K562 (cell line): ENCODE data around the gene ABCF2. TPM values are rescaled to one million over a fixed set of nuclear protein-coding genes. Genes with fewer than 3 reads are reported as not detected.

ENCODE experiments used
- ARID1B ChIP-seq: fragments of 450-650 bp; IDR thresholded peaks from 2 replicates; pipeline ENCODE4 v1.6.1; 2016; ENCODE audit warnings: antibody characterized with exemption, mild to moderate bottlenecking, inconsistent platforms
- CBFA2T2 ChIP-seq: fragments of 450-650 bp; conservative IDR thresholded peaks from 2 replicates; pipeline ENCODE4 v1.6.1; 2017; ENCODE audit warnings: mild to moderate bottlenecking
- CBX2 ChIP-seq: fragments of 200-600 bp; sonication (generic); IDR thresholded peaks from one replicate; pipeline ENCODE4 v1.6.1; 2012; ENCODE audit warnings: mild to moderate bottlenecking, low read length, inconsistent platforms; ENCODE audit not compliant: insufficient read depth, poor library complexity, severe bottlenecking
- CEBPG ChIP-seq, 3 experiments: fragments of 200-800 bp in 1 of 3; sonication (Bioruptor generic) in 1 of 3; sonication (generic) in 1 of 3; formaldehyde crosslinking in 1 of 3; IDR thresholded peaks in 2 of 3; conservative IDR thresholded peaks in 1 of 3; 2 replicates each; pipeline versions ENCODE4 v1.6.1 to v1.8.0; 2016 to 2022; ENCODE audit warnings: missing compliant biosample characterization in 2 of 3, missing genetic modification characterization in 2 of 3, mild to moderate bottlenecking in 1 of 3, missing genetic modification reagents in 1 of 3
- EP300 ChIP-seq: IDR thresholded peaks from 2 replicates; pipeline ENCODE4 v1.6.1; 2012; ENCODE audit warnings: low read length, improper control_type of control experiment
- FOSL1 ChIP-seq: fragments of 200-800 bp; sonication (Bioruptor generic); conservative IDR thresholded peaks from 2 replicates; pipeline ENCODE4 v1.6.1; 2016; ENCODE audit warnings: missing genetic modification characterization, missing compliant biosample characterization
- FOXO4 ChIP-seq: fragments of 450-650 bp; formaldehyde crosslinking; IDR thresholded peaks from 2 replicates; pipeline ENCODE4 v1.4.0; 2020; ENCODE audit warnings: mild to moderate bottlenecking, moderate library complexity
- IRF1 ChIP-seq: sonication (generic); formaldehyde crosslinking; IDR thresholded peaks from 2 replicates; pipeline ENCODE4 v1.8.0; 2022; ENCODE audit warnings: missing genetic modification reagents, mild to moderate bottlenecking, borderline replicate concordance
- KDM1A ChIP-seq, 2 experiments: fragments of 450-650 bp; IDR thresholded peaks; 2 replicates each; pipeline ENCODE4 v1.6.1; 2016; ENCODE audit warnings: mild to moderate bottlenecking in 2 of 2
- MAX ChIP-seq: sonication (generic); formaldehyde crosslinking; IDR thresholded peaks from 2 replicates; pipeline ENCODE4 v1.9.0; 2022; ENCODE audit warnings: mild to moderate bottlenecking, missing genetic modification reagents
- MLX ChIP-seq, 2 experiments: fragments of 450-650 bp in 1 of 2; sonication (generic) in 1 of 2; formaldehyde crosslinking; conservative IDR thresholded peaks; 2 replicates each; pipeline versions ENCODE4 v1.4.0 to v1.8.1; 2020 to 2022; ENCODE audit warnings: mild to moderate bottlenecking in 1 of 2, missing genetic modification reagents in 1 of 2
- NFE2L1 ChIP-seq: fragments of 450-650 bp; IDR thresholded peaks from 2 replicates; pipeline ENCODE4 v1.6.1; 2016; ENCODE audit warnings: missing genetic modification characterization, low read depth, mild to moderate bottlenecking, missing compliant biosample characterization, moderate library complexity, borderline replicate concordance
- NFIC ChIP-seq: fragments of 450-650 bp; IDR thresholded peaks from 2 replicates; pipeline ENCODE4 v1.6.1; 2017; ENCODE audit warnings: mild to moderate bottlenecking, inconsistent platforms
- NR3C1 ChIP-seq: sonication (generic); formaldehyde crosslinking; IDR thresholded peaks from 2 replicates; pipeline ENCODE4 v1.8.1; 2022; ENCODE audit warnings: missing genetic modification reagents
- TAF9B ChIP-seq: fragments of 450-650 bp; IDR thresholded peaks from 2 replicates; pipeline ENCODE4 v1.6.1; 2018; ENCODE audit warnings: mild to moderate bottlenecking; ENCODE audit not compliant: partially characterized antibody
- TAL1 ChIP-seq: fragments of 450-650 bp; IDR thresholded peaks from 2 replicates; pipeline ENCODE4 v1.6.1; 2016; ENCODE audit warnings: mild to moderate bottlenecking
- TCF3 ChIP-seq: sonication (generic); formaldehyde crosslinking; IDR thresholded peaks from 2 replicates; pipeline ENCODE4 v1.4.0; 2020; ENCODE audit warnings: mild to moderate bottlenecking, missing genetic modification reagents
- TEAD4 ChIP-seq, 2 experiments: sonication (generic) in 1 of 2; formaldehyde crosslinking in 1 of 2; IDR thresholded peaks; 2 replicates each; pipeline versions ENCODE4 v1.6.1 to v1.8.0; 2012 to 2022; ENCODE audit warnings: borderline replicate concordance in 1 of 2, inconsistent platforms in 1 of 2, low read length in 1 of 2, mild to moderate bottlenecking in 1 of 2, missing genetic modification reagents in 1 of 2
- ZFP30 ChIP-seq: fragments of 250-450 bp; sonication (Bioruptor Pico); IDR thresholded peaks from 2 replicates; pipeline ENCODE4 v1.8.0; 2022; ENCODE audit warnings: moderate library complexity, mild to moderate bottlenecking, inconsistent platforms, borderline replicate concordance
- ZNF436 ChIP-seq: fragments of 250-450, 450-650 bp; sonication (Bioruptor Pico); formaldehyde crosslinking; IDR thresholded peaks from 2 replicates; pipeline ENCODE4 v1.7.0; 2020; ENCODE audit warnings: mild to moderate bottlenecking
- polyA plus RNA-seq, 8 experiments: library from polyadenylated mRNA; depleted of rRNA in 4 of 8; stranded (reverse) in 5 of 8; unstranded in 3 of 8; fragments of >200 nt; fragmentation: Nextera tagmentation in 2 of 8; fragmentation: Illumina TruSeq in 1 of 8; extraction: Ambion mirVana in 2 of 8; extraction: Trizol in 1 of 8; gene quantifications; 2 replicates each; pipeline versions ENCODE4 v1.2.1 to v1.2.3, GENCODE V29; 2011 to 2014; ENCODE audit warnings: inconsistent platforms in 1 of 8, missing spikeins in 1 of 8
- total RNA-seq, 7 experiments: library from RNA; depleted of rRNA in 6 of 7; stranded (reverse); fragments of >200 nt in 6 of 7; fragmentation: Illumina TruSeq in 2 of 7; extraction: Trizol in 2 of 7; gene quantifications; 2 replicates each; pipeline versions ENCODE4 v1.2.1 to v1.2.3, GENCODE V29; 2011 to 2021; ENCODE audit warnings: low replicate concordance in 1 of 7
- TF ChIP-seq, protein P1 (sequence below), 2 experiments: fragments of 450-650 bp; IDR thresholded peaks; 2 replicates each; pipeline ENCODE4 v1.6.1; 2016
- TF ChIP-seq, protein P2 (sequence below), 3 experiments: IDR thresholded peaks in 2 of 3; conservative IDR thresholded peaks in 1 of 3; 2 replicates each; pipeline ENCODE4 v1.5.1; 2011 to 2012; ENCODE audit warnings: low read length in 3 of 3, mild to moderate bottlenecking in 3 of 3, control low read depth in 2 of 3, improper control_type of control experiment in 1 of 3, inconsistent platforms in 1 of 3, low read depth in 1 of 3, mixed read lengths in 1 of 3, moderate library complexity in 1 of 3; ENCODE audit not compliant: insufficient read depth in 2 of 3

ABCF2 gene
- total and polyA plus RNA-seq, 9 of the 15 experiments (the other 6 are each of a cell fraction or from before 2014, with no cell fraction given): 62.1 to 224 (median 113) TPM

DNA sequence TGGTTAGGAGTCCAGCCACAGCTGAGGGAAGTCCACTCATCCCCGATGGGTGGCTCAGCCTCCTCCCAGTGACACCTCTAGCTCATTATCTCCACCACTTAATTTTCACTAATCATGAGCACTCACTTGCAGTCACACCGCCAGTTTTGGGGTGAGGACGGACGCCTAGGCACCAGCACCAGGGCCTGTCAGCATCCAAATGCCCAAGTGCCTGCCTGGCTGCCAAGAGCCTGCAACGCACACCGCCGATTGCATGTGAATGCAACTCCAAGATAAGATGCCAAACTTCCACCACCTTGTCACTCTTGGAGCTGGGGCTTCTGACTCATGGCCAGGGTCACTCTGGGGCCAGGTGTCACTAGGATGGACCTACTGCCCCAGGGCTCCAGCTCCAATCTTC lies 45.9 kb upstream of the ABCF2 start (continued):
- TF ChIP-seq MLX (CRISPR knock-in tag; conservative IDR thresholded peaks at IDR 0.05) (no peak), ZFP30 (no peak), TCF3 (CRISPR knock-in tag) (peak; percentile 85), ZNF436 (CRISPR knock-in tag) (no peak), CBX2 (no peak), FOXO4 (no peak), CEBPG (CRISPR knock-in tag; IDR thresholded peaks at IDR 0.05) (peak; percentile 75), CEBPG (tag; conservative IDR thresholded peaks at IDR 0.05 in 1 of 2, IDR thresholded peaks at IDR 0.05 in 1 of 2) (no peak), TAF9B (no peak), IRF1 (CRISPR knock-in tag) (no peak), NR3C1 (CRISPR knock-in tag) (no peak), FOSL1 (tag) (peak; percentile 77), TAL1 (peak; percentile 53), MAX (CRISPR knock-in tag) (peak; percentile 62), KDM1A (IDR thresholded peaks at IDR 0.05) (no peak), TEAD4 (IDR thresholded peaks at IDR 0.05; ENCODE audit: low read length) (peak; percentile 77), TEAD4 (CRISPR knock-in tag; IDR thresholded peaks at IDR 0.05; ENCODE audit: borderline replicate concordance) (no peak), EP300 (peak; percentile 27; the same call in 1 of the 2 replicates), NFIC (peak; percentile 34; the same call in 1 of the 2 replicates), ARID1B (peak; percentile 68), NFE2L1 (tag) (no peak), CBFA2T2 (peak; percentile 71)
- TF ChIP-seq, protein P1, sequence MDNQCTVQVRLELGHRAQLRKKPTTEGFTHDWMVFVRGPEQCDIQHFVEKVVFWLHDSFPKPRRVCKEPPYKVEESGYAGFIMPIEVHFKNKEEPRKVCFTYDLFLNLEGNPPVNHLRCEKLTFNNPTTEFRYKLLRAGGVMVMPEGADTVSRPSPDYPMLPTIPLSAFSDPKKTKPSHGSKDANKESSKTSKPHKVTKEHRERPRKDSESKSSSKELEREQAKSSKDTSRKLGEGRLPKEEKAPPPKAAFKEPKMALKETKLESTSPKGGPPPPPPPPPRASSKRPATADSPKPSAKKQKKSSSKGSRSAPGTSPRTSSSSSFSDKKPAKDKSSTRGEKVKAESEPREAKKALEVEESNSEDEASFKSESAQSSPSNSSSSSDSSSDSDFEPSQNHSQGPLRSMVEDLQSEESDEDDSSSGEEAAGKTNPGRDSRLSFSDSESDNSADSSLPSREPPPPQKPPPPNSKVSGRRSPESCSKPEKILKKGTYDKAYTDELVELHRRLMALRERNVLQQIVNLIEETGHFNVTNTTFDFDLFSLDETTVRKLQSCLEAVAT (IDR thresholded peaks at IDR 0.05): no peak
- TF ChIP-seq, protein P2, sequence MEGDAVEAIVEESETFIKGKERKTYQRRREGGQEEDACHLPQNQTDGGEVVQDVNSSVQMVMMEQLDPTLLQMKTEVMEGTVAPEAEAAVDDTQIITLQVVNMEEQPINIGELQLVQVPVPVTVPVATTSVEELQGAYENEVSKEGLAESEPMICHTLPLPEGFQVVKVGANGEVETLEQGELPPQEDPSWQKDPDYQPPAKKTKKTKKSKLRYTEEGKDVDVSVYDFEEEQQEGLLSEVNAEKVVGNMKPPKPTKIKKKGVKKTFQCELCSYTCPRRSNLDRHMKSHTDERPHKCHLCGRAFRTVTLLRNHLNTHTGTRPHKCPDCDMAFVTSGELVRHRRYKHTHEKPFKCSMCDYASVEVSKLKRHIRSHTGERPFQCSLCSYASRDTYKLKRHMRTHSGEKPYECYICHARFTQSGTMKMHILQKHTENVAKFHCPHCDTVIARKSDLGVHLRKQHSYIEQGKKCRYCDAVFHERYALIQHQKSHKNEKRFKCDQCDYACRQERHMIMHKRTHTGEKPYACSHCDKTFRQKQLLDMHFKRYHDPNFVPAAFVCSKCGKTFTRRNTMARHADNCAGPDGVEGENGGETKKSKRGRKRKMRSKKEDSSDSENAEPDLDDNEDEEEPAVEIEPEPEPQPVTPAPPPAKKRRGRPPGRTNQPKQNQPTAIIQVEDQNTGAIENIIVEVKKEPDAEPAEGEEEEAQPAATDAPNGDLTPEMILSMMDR (IDR thresholded peaks at IDR 0.05 in 2 of 3, conservative IDR thresholded peaks at IDR 0.05 in 1 of 3; ENCODE audit: insufficient read depth in 2 of 3, low read depth in 1 of 3, low read length in 3 of 3): no peak
